GM12878 (cell line): ENCODE results near the gene EEPD1.

Experiments
- NRF1 ChIP-seq: conservative IDR thresholded peaks from 2 replicates; pipeline ENCODE4 v1.6.1; 2011; ENCODE audit warnings: mild to moderate bottlenecking, low read depth, low read length, improper control_type of control experiment
- POLR2A ChIP-seq: IDR thresholded peaks from 2 replicates; pipeline ENCODE4 v1.6.1; 2011; ENCODE audit warnings: low read depth, mild to moderate bottlenecking, low read length
- RFX5 ChIP-seq: IDR thresholded peaks from 2 replicates; pipeline ENCODE4 v1.6.1; 2011; ENCODE audit warnings: low read depth, low read length, improper control_type of control experiment
- SP1 ChIP-seq: IDR thresholded peaks from one replicate; pipeline ENCODE4 v1.6.1; 2011; ENCODE audit warnings: low read depth, low read length
- ZBED1 ChIP-seq: IDR thresholded peaks from 2 replicates; pipeline ENCODE4 v1.6.1; 2016; ENCODE audit warnings: borderline replicate concordance
- TF ChIP-seq, protein P1 (sequence below), 3 experiments: IDR thresholded peaks in 2 of 3; conservative IDR thresholded peaks in 1 of 3; 2 replicates each; pipeline ENCODE4 v1.5.1; 2011; ENCODE audit warnings: low read depth in 3 of 3, low read length in 3 of 3, mild to moderate bottlenecking in 3 of 3, control low read depth in 2 of 3, moderate library complexity in 2 of 3, inconsistent platforms in 1 of 3, mixed read lengths in 1 of 3; ENCODE audit not compliant: control insufficient read depth in 2 of 3, insufficient read depth in 1 of 3; ENCODE audit errors: extremely low read depth in 1 of 3

DNA sequence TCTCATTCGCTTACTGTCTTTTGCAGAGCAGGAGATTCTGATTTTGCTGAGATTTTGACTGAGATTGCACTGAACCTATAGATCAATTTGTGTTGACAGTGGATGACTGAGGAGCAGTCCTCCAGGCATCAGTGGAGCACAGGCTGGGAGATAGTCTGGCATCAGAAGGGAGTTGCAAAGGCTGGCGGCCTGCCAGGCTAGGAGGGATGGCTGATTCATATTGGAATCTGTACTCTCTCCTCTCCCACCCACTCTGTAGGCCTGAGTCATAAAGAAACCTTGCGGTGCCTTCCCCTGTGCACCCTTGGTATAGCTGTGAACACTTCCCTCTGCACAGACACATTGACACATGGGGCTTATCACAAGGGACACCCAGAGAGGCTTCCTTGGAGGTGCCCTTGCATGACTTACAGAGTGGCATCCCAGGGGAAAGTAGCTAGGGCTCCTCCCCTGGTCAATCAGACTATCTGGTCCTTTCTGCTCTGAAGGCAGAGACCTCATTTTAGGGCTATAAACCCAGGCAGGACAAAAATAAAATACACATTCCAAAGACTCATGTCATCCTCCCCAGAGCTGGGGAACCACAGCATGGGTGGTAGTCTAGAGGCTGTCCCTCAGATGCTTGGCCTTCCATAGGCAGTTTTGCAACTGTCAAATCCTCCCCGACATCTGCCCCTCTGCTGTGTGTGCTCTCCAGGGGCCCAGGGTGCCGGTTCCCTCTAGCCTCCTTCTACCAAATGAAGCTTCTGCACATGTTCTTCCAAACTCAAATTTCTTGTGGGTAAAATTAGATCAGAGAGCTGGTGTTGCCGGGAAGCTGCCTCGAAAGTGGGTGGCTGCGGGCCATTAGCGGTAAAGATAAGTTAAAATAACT lies 37.4 kb upstream of the EEPD1 start:
- TF ChIP-seq, protein P1, sequence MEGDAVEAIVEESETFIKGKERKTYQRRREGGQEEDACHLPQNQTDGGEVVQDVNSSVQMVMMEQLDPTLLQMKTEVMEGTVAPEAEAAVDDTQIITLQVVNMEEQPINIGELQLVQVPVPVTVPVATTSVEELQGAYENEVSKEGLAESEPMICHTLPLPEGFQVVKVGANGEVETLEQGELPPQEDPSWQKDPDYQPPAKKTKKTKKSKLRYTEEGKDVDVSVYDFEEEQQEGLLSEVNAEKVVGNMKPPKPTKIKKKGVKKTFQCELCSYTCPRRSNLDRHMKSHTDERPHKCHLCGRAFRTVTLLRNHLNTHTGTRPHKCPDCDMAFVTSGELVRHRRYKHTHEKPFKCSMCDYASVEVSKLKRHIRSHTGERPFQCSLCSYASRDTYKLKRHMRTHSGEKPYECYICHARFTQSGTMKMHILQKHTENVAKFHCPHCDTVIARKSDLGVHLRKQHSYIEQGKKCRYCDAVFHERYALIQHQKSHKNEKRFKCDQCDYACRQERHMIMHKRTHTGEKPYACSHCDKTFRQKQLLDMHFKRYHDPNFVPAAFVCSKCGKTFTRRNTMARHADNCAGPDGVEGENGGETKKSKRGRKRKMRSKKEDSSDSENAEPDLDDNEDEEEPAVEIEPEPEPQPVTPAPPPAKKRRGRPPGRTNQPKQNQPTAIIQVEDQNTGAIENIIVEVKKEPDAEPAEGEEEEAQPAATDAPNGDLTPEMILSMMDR (IDR thresholded peaks at IDR 0.05 in 2 of 3, conservative IDR thresholded peaks at IDR 0.05 in 1 of 3; ENCODE audit: control insufficient read depth in 2 of 3, extremely low read depth in 1 of 3, insufficient read depth in 1 of 3, low read depth in 3 of 3, low read length in 3 of 3) = no peak
- no peak for TF ChIP-seq POLR2A
- peak; percentile 29 for TF ChIP-seq SP1
- TF ChIP-seq NRF1 = no peak
- no peak for TF ChIP-seq RFX5
- TF ChIP-seq ZBED1 = peak; percentile 89; the same call in 1 of the 2 replicates
